Measurements from ENCODE around the gene TGM1. TPM values are rescaled to one million over a fixed set of nuclear protein-coding genes. Genes with fewer than 3 reads are reported as not detected.

TGM1 gene
- total and polyA plus RNA-seq, 10 of the 15 experiments (the other 5 are each of a cell fraction or from before 2014, with no cell fraction given), result 0.05 to 5.9 (median 1.8) TPM

DNA sequence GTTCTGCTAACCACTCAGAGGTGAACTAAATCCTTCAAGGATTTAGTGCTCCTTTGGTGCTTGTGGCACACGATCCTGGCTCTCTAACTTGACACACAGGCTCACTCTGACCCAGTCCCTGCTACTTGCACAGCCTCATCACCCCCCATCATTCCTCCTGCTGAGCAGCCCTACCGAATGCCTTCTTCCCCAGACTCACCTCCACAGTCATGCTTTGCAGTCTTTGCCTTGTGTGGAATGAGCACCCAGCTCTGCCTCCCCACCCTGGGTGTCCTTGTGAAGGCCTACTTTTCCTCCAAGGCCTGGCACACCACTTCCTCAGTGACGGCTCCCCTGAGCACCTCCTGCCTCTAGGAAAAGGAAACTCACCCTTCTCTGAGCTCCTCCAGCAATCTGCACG is 12.6 kb downstream of the TGM1 start:
- Histone ChIP-seq H3K4me2 (ENCODE audit: control insufficient read depth, insufficient read depth) (0 out of 2 replicates have a peak overlapping the region, but pooled peaks have one; percentile 21), H3K4me3 (no peak overlapping the region), H3K9me3 (replicated peaks; ENCODE audit: control insufficient read depth, insufficient read depth, low read length) (no peaks in the 10 kb centered on the region), H2AFZ (ENCODE audit: control insufficient read depth, low read depth, low read length) (peak overlapping the region; percentile 43; the same call in 1 of the 2 replicates), H3K4me1 (ENCODE audit: control insufficient read depth, insufficient read depth, low read length) (peaks cover 38% of the 10 kb centered on the region), H3K27ac (ENCODE audit: control insufficient read depth, insufficient read depth) (peak overlapping the region; percentile 13), H4K20me1 (ENCODE audit: control insufficient read depth, insufficient read depth) (no peaks in the 10 kb centered on the region), H3K27me3 (replicated peaks in 1 of 2; ENCODE audit: control insufficient read depth in 2 of 2, insufficient read depth in 2 of 2, low read length in 1 of 2) (no peaks in the 10 kb centered on the region), H3K79me2 (ENCODE audit: control insufficient read depth, insufficient read depth, low read length) (no peaks in the 10 kb centered on the region), H3K9ac (ENCODE audit: control insufficient read depth, insufficient read depth, low read length) (peak overlapping the region; percentile 5; the same call in 1 of the 2 replicates), H3K36me3 (ENCODE audit: control insufficient read depth in 2 of 2, insufficient read depth in 2 of 2, low read length in 1 of 2) (peaks cover 0 to 3% of the 10 kb centered on the region in 2 experiments; a peak in 2 of 4 replicates)
- RAD21 ChIA-PET (ENCODE audit: unreplicated experiment), result interaction anchor here (1.3 to 1.9 kb wide), 2 partner anchors 8 to 47 kb away, joined by 5 to 7 read pairs; partner anchors contain the start of gene TINF2
- BruUV-seq (replicated peaks), result no TSS peak
- FAIRE-seq, result no peak
- CTCF ChIA-PET, result interaction anchor here (1.1 to 3.3 kb wide), 5 partner anchors 20 to 116 kb away, joined by 3 to 21 read pairs (median 4); partner anchors contain the start of gene CIDEB
- in situ Hi-C loops (cut with MboI), result no loop called here
- DNase-seq (ENCODE audit: low read depth, low spot score), result no peak
- POLR2A ChIA-PET, result interaction anchor here (0.6 to 3.4 kb wide), 4 partner anchors 12 to 35 kb away, joined by 3 to 18 read pairs (median 3); partner anchors contain the start of genes MDP1 and RABGGTA
- no peak for TF ChIP-seq GABPA (IDR thresholded peaks at IDR 0.05; ENCODE audit: low read depth)
- TF ChIP-seq NR2C1 (IDR thresholded peaks at IDR 0.05), result no peak
- TF ChIP-seq, protein P1, sequence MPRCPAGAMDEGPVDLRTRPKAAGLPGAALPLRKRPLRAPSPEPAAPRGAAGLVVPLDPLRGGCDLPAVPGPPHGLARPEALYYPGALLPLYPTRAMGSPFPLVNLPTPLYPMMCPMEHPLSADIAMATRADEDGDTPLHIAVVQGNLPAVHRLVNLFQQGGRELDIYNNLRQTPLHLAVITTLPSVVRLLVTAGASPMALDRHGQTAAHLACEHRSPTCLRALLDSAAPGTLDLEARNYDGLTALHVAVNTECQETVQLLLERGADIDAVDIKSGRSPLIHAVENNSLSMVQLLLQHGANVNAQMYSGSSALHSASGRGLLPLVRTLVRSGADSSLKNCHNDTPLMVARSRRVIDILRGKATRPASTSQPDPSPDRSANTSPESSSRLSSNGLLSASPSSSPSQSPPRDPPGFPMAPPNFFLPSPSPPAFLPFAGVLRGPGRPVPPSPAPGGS (IDR thresholded peaks at IDR 0.05; ENCODE audit: borderline replicate concordance, insufficient read depth, low read depth, low read length, poor library complexity, severe bottlenecking), result no peak
- no peak for TF ChIP-seq NFYB (IDR thresholded peaks at IDR 0.05; ENCODE audit: insufficient read depth, low read depth, low read length)
- no peak for TF ChIP-seq FOXM1 (IDR thresholded peaks at IDR 0.05; ENCODE audit: low read depth, low read length)
- TF ChIP-seq SRF (IDR thresholded peaks at IDR 0.05; ENCODE audit: low read depth in 2 of 2, low read length in 2 of 2), result no peak
- no peak for TF ChIP-seq NR2F1 (conservative IDR thresholded peaks at IDR 0.05)
- 0 out of 2 replicates have a peak, but pooled peaks have one; percentile 7 for TF ChIP-seq FOXK2 (IDR thresholded peaks at IDR 0.05)
- 55% methylated on average over 4 of the region's 4 CpGs for WGBS (ENCODE audit: insufficient coverage, insufficient replicate concordance, low lambda C conversion rate, missing lambda C conversion rate)
- SMC1A ChIA-PET (ENCODE audit: uncharacterized antibody, unreplicated experiment), result interaction anchor here (1.2 to 1.8 kb wide), 4 partner anchors 15 to 47 kb away, joined by 3 to 9 read pairs (median 5); partner anchors contain the start of gene RABGGTA
- no peak for ATAC-seq
- intact Hi-C loops (cut with micrococcal nuclease; ENCODE audit: unreplicated experiment), result no loop called here
